ENCODE results near the gene LEMD3.

- TF ChIP-seq EZH2 (IDR thresholded peaks at IDR 0.05; ENCODE audit: insufficient read depth, poor library complexity, severe bottlenecking): no peak
- TF ChIP-seq EZH2phosphoT487 (IDR thresholded peaks at IDR 0.05; ENCODE audit: insufficient read depth, low read depth): no peak
Measured at GRCh38 chr12:65282840-65283239, 113.5 kb downstream of the LEMD3 start.
